Lower lobe of right lung (tissue), 2 donors: ENCODE data around the gene ASB12. TPM values are rescaled to one million over a fixed set of nuclear protein-coding genes. Genes with fewer than 3 reads are reported as not detected.

ENCODE experiments used
- ATAC-seq, 2 donors: fragments of 200-7000 bp; cut with Tn5 transposase; one replicate each; pipeline ENCODE4 v1.9.1; 2020 to 2022; ENCODE audit warnings: mild to moderate bottlenecking in 2 of 2, moderate library complexity in 2 of 2
- DNase-seq: peaks from one replicate; pipeline ENCODE4 v3.0.0-alpha.2; 2020
- H3K27ac ChIP-seq: fragments of 200-600 bp; one replicate; pipeline ENCODE4 v1.8.0; 2022
- H3K27me3 ChIP-seq: fragments of 200-600 bp; one replicate; pipeline ENCODE4 v1.8.0; 2022; ENCODE audit warnings: low read depth
- H3K36me3 ChIP-seq: fragments of 200-600 bp; one replicate; pipeline ENCODE4 v1.8.0; 2022; ENCODE audit warnings: mild to moderate bottlenecking
- H3K4me1 ChIP-seq: fragments of 200-600 bp; one replicate; pipeline ENCODE4 v1.8.0; 2022
- H3K4me3 ChIP-seq: fragments of 200-600 bp; one replicate; pipeline ENCODE4 v1.8.0; 2022; ENCODE audit warnings: mild to moderate bottlenecking
- H3K9me3 ChIP-seq: fragments of 200-600 bp; one replicate; pipeline ENCODE4 v1.8.0; 2022
- CTCF ChIP-seq: fragments of 200-600 bp; IDR thresholded peaks from one replicate; pipeline ENCODE4 v1.8.0; 2022; ENCODE audit warnings: antibody characterized with exemption, mild to moderate bottlenecking
- intact Hi-C: fragments of 100-400 bp; cut with DNase I; formaldehyde crosslinking; loops from one replicate; pipeline ENCODE4 v1.11.0; 2022
- total RNA-seq: library from RNA; stranded (reverse); fragmentation: NEBNext Ultra II Directional; extraction: Animal tissue kit (Norgen Biotek cat#: 25700); gene quantifications from one replicate; pipeline ENCODE4 v1.2.1, GENCODE V29; 2021
- donor health status: DM: no; HTN: yes; CAD: no; lungs with severe emphysema.

The ASB12 gene
- total RNA-seq, 1 donor from 2014 or later, result not detected

DNA sequence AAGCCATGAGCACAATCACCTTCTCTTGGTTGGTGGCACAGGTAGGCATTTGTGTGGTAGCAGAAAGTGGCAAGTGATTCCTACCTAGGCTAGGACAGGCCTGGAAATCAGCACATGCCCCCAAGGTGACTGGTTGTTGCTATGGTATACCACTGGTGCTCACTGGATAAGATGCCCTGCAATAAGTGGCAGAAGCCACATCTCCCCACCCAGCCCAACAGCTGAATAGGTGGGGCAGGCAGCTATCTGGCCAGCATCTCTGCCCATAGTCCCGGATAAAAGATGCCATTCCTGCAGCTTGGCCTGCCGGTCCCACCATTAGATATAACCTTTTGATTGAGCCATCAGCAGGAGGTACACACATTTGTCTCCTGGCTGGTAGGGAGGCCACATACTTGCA, 46.0 kb downstream of the ASB12 start:
- ATAC-seq (no peak), DNase-seq (no peak)
- no peaks in the 10 kb centered on the region for H3K36me3 ChIP-seq
- intact Hi-C loops, result no loop called here
- no peak overlapping the region for H3K4me3 ChIP-seq
- H3K27me3 ChIP-seq, result no peaks in the 10 kb centered on the region
- no peaks in the 10 kb centered on the region for H3K9me3 ChIP-seq
- no peaks in the 10 kb centered on the region for H3K4me1 ChIP-seq
- H3K27ac ChIP-seq, result no peak overlapping the region
- TF ChIP-seq CTCF, result no peak

DNA sequence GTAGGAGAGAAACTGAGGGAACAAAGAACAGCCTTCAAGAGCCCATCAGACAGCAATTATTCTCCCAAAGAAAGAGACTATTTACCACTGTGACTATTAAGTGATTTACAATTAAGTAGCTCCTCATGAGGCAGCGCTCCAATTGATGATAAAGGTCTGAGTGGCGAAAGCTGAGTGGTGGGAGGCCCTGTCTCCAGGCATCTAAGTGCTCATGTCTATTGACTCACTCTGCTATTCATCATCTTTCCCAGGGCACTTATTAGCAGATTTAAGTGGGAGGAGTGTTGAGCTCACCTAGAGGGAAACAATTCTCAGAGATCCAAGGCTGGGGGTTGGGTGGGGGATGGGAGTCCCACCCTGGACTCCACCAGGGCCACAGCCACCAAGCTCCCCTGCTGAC, 48.2 kb downstream of the ASB12 start:
- Histone ChIP-seq H3K27ac (no peak overlapping the region), H3K4me1 (no peaks in the 10 kb centered on the region), H3K4me3 (no peak overlapping the region), H3K9me3 (no peaks in the 10 kb centered on the region), H3K27me3 (no peaks in the 10 kb centered on the region), H3K36me3 (no peaks in the 10 kb centered on the region)
- no peak for DNase-seq
- intact Hi-C loops, result no loop called here
- no peak for TF ChIP-seq CTCF
- ATAC-seq, result no peak

GRCh38 chrX:64176876-64177275, 53.5 kb downstream of the ASB12 start:
- ATAC-seq (no peak), DNase-seq (no peak)
- no peak overlapping the region for H3K4me3 ChIP-seq
- no peaks in the 10 kb centered on the region for H3K9me3 ChIP-seq
- H3K27me3 ChIP-seq, result no peaks in the 10 kb centered on the region
- intact Hi-C loops, result no loop called here
- no peak overlapping the region for H3K27ac ChIP-seq
- no peak for TF ChIP-seq CTCF
- no peaks in the 10 kb centered on the region for H3K4me1 ChIP-seq
- H3K36me3 ChIP-seq, result no peaks in the 10 kb centered on the region

Other genes starting within 250 kb of the ASB12 start
- gene AMER1, start 24.9 kb downstream of the ASB12 start, total RNA-seq, result 4.0 TPM
- gene MTMR8, start 164.8 kb upstream of the ASB12 start, total RNA-seq, result 1.9 TPM